ENCODE results near the gene ZNF26.
"Not testable (repeated sequence)": the region's sequence is repeated elsewhere in the genome, so short reads cannot be mapped to it uniquely, and the experiment has no call there.

GRCh38 chr12:132961790-132962189 lies 24.4 kb upstream of the ZNF26 start:
- TF ChIP-seq CTCF (conservative IDR thresholded peaks at IDR 0.05; ENCODE audit: low read depth, low read length); EZH2 (IDR thresholded peaks at IDR 0.05; ENCODE audit: borderline replicate concordance, low read depth, low read length, poor library complexity, severe bottlenecking): not testable (repeated sequence)

Measured in A673 (cell line).